Stimulated activated CD4-positive, alpha-beta T cell treated with anti-CD3 and anti-CD28 coated beads, Interleukin-2, amount 100 ng/mL, for 48 hours (primary cell): Measurements from ENCODE around the gene RNFT2.
A peak's percentile ranks its signal among the peaks of the same experiment; 100 is the strongest.
"Not testable (repeated sequence)": the region's sequence is repeated elsewhere in the genome, so short reads cannot be mapped to it uniquely, and the experiment has no call there.

Source experiments
- DNase-seq, 2 donors: peaks; one replicate each; pipeline ENCODE4 v3.0.0-alpha.2; 2020

RNFT2 gene

DNA sequence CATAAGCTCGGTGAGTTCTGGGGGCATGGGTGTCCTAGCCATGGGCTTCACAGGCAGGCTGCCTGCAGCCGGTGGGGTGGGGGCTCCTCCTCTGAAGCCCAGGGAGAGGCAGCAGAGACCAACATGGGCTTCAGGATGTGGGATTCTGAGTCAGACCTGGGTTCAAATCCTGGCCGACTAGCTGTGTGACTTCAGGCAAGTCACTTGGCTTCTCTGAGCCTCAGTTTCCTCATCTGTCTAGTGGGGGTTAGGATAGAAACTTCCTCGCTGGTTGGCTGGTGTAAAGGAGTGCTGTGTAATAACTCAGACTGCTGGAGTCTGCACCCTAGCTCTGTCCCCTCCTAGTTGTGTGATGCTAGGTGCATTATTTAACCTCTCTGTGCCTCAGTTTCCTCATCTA lies 12.2 kb downstream of the RNFT2 start:
- no peak for DNase-seq

DNA sequence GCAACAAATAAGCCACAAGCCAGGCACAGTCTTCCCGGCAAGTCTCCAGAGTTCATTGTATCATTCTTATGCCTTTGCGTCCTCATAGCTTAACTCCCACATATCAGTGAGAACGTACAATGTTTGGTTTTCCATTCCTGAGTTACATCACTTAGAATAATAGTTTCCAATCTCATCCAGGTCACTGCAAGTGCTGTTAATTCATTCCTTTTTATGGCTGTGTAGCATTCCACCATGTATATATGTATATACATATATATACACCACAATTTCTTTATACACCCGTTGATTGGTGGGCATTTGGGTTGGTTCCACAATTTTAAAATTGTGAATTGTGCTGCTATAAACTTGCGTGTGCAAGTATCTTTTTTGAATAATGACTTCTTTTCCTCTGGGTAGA lies 16.0 kb downstream of the RNFT2 start:
- DNase-seq, result not testable (repeated sequence)

DNA sequence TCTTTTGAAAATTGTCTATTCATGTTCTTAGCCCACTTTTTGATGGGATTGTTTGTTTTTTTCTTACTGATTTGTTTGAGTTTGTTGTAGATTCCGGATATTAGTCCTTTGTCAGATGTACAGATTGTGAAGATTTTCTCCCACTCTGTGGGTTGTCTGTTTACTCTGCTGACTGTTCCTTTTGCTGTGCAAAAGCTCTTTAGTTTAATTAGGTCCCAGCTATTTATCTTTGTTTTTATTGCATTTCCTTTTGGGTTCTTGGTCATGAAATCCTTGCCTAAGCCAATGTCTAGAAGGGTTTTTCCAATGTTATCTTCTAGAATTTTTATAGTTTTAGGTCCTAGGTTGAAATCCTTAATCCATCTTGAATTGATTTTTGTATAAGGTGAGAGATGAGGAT lies 16.7 kb downstream of the RNFT2 start:
- DNase-seq, result not testable (repeated sequence)

DNA sequence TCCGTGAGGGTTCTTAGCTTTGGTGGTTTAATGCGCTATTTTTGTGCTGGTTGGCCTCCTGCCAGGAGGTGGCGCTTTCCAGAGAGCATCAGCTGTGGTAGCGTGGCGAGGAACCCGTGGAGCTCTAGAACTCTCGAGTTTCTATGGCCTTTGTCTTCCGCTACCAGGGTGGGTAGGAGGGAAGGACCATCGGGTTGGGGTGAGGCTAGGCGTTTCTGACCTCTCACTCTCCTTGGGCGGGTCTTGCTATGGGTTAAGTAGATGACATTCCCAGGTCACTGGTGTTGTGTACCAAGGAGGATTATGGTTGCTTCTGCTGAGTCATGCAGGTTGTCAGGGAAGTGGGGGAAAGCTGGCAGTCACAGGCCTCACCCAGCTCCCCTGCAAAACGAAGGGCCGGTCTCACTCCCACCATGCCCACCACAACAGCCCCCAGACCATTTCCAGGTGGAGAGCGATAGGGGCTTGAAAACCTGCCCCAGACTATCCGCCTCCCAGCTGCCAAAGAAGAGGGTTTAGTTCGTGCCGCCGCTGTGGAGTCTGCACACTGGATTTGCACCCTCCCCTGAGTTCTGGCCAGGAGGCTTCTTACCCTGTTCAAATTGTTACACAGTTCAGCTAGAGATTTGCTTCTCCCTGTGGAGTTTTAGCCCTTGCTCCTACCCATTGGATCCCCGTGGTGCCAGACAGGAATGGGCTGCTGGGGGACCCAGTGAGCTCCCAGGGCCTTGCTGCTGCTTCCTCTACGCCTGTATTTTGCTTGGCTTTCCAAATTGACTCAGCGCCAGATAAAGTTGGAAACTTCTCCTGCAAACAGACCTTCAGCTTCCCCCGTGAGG lies 21.9 kb downstream of the RNFT2 start:
- peak in 1 of 2 donors; percentile 19 for DNase-seq

DNA sequence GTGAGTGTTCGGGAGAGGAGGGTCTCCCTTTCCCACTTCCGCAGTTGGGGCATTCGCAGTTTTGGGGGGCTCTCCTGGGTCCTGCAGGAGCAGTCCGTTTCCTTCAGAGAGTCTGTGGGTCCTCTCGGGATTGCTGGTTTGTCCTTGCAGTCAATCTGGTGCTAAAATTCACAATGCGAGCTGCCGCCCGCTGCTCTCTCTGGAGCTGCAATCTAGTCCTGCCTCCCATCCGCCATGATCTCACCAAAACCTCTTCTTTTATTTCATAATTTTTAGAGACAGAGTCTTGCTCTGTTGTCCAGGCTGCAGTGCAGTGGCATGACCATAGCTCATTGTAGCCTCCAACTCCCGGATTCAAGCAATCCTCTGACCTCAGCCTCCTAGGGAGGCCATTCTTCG lies 22.5 kb downstream of the RNFT2 start:
- no peak for DNase-seq

DNA sequence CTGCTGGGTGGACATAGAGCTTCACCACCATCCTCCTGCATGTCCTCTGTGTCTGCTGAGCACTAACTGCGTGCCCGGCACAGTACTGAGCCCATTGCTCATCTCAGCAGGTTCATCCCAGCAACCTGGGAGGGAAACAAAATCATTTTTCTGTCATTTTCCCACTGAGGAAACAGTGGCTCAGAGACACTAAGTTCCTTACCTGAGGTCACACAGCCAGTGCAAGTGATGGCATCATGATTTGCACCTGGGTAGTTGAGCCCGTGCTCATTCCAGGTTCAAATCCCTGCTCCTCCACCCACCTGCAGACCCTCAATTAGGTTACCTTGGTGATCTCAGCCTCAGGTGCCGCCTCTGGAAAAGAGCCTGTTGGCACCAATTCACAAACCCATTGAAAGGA lies 23.4 kb downstream of the RNFT2 start:
- DNase-seq, result no peak

DNA sequence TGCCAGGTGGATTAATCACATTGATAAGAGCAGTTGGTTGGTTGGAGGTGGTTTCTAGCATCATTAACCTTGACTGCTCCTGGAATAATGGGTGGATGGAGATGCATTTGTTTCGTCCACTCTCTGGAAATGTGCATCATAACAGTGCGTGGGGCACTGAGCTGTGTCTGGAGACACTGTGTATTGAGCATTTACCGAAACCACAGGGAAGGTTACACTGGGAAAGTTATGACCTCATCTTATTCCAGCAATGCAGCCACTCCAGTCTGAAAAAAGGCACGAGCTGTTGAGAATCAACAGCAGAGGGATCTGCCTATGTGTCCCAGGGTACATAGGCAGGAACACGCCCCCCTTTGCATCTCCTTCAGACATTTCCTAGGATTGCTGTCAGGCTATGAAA lies 27.2 kb downstream of the RNFT2 start:
- DNase-seq, result no peak

DNA sequence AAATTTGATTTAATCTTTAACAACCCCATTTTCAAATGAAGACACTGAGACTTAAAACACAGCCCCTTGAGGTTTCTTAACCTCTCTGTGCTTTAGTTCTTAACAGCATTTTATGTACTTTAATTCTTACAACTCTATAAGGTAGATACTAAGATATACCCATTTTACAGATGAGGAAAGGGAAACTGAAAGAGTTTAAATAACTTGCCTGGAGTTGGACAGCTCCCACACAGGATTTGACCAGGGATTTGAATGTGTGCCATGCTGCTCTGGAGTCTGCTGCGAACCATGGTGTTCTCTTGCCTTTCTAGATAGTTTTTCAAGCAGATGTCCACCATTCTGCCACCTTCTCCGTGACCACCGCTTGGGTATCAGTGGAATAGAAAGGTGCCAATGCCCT lies 28.2 kb downstream of the RNFT2 start:
- no peak for DNase-seq

DNA sequence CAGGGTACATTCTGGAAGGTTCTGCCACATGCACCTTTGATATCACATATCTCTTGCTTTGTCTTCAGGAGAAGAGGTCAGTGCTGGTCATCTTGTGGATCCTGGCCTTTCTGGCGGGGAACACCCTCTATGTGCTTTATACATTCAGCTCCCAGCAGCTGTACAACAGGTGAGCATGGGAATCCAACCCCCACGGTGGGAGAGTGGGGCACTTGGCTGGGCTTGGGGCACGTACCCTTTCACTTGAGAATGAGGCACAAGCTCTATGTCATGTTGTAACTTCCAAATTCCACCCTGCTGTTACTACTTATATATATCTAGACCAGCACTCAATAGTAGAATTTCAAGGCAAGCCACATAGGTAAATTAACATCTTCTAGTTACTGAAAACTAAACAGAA lies 28.6 kb downstream of the RNFT2 start:
- DNase-seq, result no peak

DNA sequence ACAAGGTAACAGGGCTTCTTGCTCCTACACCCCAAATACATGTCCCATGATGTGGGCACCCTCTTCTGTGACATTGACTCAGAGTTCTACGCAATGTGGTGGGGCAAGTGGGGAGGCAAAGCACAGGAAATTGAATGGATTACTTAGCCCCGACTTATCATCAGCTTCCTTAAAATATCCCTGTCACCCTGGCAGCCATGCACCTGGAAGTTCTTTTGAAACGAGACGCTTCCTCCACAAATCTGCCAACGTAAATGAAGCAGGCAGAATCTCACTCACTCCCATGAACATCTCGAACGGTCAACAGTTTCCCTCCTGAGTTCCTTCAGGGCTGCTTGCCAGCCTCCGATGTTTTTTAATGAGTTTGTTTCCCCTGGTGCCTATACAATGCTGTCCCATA lies 33.5 kb downstream of the RNFT2 start:
- DNase-seq, result no peak

DNA sequence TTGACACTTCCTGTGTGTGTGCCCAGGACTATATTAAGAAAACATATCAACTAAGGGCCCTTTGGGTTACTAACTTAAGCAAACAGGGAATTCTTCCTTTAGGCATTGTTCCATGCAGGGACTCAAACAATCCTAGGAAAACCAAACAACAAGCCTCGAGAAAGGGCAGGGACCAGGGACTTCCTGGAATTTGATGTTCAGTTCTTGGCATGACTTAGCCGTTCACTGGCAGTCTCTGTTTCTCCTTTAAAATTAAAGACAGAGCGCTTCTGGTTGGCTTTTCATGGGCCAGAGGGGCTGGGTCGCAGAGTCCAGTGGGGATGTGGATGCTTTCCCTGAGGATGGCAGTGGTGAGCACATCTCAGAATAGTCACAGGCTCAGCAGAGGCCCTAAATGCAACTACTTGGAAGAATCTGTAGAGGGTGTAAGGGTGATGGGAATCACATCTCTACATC lies 35.2 kb downstream of the RNFT2 start:
- DNase-seq, result no peak

DNA sequence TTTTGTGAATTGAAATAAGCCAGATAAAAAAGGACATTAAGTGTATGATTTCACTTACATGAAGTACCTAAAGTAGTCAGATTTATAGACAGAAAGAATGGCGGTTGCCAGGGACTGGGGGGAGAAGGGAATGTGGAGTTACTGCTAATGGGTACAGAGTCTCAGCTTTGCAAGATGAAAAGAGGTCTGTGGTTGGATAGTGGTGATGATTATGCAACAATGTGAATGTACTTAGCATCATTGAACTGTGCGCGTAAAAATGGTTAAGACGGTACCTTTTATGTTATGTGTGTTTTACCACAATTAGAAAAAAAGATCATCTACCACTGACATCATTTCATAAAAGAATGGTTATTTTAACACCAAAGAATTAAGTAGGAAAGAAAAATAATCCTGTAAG lies 35.9 kb downstream of the RNFT2 start:
- DNase-seq, result no peak

DNA sequence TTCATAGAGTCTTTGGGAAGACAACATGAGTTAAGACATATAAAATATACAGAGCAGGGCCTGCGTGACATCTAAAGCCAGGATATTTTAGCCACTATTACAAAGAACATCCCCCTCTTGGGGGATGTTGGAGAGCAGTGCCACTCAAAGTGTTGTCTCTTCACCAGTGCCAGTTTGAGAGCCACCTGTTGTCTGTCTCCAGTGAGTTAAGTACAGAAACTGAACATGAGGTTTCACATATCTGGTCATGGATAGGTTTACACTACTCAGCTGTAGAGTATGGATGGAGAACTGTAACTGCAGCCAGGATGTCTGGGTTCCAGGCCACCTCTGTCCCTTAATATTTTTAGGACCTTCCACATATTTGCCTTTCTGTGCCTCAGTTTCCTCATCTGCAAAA lies 39.1 kb downstream of the RNFT2 start:
- DNase-seq, result no peak

DNA sequence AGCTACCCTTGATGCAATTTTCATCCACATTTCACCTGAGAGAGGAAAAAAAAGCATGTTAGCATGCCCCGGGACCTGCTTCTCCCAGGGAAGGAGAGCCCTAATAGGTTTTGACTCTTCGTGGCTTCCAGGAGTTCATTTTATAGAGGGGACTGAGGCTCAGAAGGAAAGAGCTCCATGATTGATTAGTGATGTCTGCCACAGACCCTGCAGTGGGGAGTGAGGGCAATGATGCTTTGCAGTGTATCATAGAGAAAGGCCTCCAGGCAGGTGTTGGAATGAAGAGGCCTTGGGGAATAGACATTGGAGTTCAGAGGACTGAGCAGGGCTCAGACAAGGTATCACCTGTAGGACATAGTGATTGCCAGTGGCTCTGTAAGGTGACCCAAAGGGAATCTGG lies 41.5 kb downstream of the RNFT2 start:
- no peak for DNase-seq

DNA sequence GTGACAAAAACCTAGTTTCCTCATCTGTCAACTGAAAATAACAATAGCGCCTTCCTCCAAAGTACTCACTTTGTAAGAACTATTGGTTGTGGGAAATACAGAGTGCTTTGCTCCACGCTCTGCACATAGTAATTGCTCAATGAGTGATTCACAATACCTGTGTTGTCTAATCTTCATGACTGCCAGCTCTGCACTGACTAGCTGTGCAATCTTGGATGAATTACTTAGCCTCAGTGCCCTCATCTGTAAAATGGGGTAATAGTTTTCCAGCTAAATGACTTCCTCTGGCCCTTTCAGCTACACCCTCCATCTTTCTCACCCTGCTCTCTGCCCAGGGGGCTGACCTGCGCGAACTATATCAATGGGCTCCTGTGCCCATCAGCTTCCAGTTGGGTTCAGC lies 42.8 kb downstream of the RNFT2 start:
- DNase-seq, result no peak

DNA sequence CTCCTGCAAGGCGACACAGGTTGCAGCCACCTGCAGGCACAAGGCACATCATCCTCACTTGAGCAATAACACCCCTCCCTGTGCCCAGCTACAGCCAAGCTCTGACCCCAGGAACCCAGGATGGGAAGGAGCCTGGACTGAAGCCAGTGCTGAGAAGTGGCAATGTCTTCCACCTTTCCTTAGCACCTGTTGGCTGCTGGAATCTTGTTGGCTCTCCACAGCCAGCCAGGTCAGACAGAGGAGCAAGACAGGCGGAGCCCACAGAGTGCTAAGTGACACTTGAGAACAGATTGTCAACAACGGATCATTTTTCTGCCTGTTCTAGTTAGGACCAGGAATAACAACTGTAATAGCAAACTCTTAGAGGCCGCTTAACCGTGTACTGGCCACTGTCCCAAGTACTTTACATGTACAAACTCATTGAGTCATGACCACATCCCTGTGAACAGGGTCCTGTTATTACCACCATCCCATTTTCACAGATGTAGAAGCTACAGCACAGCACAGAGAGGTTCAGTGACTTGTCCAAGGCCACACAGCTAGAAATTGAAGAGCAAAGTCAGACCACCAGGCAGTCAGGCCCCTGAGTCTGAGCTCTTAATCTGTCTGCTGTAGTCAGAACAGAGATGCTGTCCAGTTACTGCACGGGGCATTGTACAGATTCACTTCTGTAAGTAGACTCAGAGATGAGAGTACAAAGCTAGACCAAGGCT lies 45.6 kb downstream of the RNFT2 start:
- DNase-seq, result no peak

DNA sequence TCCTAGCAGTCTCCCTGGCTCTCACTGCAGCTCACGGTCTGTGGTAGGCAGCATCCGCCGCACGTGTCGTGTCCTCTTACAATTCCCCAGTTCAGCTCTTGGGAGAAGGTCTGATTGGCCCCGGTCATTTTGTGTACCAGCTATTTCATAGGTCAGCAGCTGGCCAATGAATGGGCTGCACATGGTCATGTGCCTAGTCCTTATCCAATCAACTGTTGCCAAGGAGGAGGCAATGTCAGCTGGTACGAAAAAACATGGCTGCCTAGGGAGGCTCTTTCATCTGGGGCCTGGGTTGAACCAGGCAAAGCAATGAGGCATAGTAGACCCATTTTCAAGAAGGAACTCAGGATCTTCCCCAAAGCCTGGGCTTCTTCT lies 46.1 kb downstream of the RNFT2 start:
- no peak for DNase-seq

DNA sequence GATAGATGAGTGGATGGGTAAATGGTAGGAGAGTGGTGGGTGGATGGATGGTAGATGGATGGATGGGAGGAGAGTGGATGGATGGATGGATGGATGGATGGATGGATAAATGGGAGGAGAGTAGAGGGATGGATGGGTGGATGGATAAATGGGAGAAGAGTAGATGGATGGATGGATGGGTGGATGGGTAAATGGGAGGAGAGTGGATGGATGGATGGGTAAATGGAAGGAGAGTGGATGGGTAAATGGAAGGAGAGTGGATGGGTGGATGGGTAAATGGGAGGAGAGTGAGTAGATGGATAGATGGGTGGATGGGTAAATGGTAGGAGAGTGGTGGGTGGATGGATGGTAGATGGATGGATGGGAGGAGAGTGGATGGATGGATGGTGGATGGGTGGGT lies 51.4 kb downstream of the RNFT2 start:
- not testable (repeated sequence) for DNase-seq

DNA sequence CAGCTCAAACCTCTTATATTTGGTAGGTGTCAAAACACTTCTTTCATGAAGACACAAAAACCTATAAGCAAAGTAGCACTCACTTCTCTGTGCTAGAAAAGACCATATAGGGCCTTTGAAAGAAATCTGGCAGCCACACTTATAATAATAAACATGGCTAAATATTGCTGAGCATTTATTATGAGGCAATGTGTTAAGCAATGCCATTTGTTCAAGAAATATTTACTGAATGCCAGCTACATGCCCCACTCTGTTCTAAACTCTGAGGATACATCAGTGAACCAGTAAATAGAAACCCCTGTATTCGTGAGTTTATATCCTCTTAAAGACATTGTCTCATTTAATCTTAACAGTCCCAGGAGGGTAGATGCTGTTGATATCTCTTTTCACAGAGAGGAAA lies 52.0 kb downstream of the RNFT2 start:
- DNase-seq, result no peak

DNA sequence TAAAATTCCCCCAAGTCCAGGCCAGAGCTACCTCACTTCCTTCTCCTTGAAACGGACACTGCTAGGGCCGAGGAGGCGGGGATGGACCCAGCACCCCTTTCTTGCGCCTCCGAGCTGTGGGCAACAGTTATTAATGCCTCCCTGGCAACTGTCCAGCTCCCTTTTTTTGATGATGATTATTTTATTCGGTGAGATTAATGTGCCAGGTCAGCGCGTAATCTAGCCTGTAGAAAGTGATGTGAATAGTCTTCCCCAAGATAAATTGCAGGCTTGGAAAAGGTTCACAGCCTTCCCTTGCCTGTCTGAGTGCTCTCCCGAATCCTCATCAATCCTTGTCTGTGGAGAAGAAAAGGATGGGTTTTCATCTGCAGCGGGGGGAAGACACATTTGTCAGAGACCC lies 54.3 kb downstream of the RNFT2 start:
- no peak for DNase-seq

DNA sequence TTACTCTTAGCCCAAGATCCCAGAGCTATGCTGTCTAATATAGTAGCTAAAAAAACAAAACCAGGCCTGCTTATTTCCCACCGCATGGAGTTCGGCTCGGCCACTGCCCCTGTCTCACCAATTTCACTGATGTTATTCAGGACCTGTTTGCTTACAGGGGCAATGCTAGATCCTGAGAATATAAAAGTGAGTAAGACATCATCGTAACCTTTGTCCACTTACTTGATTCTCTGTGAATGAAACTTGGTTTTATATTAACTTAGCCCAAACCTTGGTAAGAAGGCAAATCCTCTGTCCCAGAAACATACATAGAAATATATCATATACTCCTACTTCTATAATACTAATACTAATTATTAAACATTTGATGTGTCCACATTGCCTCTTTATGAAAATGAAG lies 56.6 kb downstream of the RNFT2 start:
- no peak for DNase-seq

DNA sequence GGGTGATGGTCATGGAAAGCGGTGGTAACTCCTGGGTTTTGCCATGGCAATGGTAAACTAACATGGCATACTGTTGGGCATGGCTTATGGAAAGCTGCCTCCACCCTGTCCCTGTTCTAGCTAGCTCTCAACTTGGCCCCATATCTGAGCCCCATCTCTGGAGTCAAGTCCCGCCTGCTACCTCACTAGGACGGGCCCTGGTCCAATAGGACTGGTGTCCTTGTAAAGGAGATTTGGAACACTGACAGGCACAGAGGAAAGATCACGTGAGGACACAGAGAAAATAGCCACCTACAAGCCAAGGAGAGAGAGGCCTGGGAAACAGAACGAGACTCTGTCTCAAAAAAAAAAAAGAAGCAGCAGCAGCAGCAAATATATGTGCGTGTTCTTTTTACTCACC lies 59.8 kb downstream of the RNFT2 start:
- DNase-seq, result no peak

DNA sequence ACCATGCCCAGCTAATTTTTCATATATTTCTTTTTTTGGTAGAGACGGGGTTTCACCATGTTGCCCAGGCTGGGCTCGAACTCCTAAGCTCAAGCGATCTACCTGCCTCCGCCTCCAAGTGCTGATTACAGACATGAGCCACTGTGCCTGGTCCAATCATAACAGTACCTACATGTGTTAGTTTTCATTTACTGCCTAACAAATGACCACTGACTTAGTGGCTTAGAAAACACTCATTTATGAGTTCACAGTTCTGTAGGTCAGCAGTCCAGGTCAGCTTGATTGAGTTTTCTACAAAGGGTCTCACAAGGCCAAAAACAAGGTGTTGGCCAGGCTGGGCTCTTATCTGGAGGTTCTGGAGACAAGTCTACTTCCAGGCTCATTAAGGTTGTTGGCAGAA lies 60.6 kb downstream of the RNFT2 start:
- DNase-seq, result no peak

DNA sequence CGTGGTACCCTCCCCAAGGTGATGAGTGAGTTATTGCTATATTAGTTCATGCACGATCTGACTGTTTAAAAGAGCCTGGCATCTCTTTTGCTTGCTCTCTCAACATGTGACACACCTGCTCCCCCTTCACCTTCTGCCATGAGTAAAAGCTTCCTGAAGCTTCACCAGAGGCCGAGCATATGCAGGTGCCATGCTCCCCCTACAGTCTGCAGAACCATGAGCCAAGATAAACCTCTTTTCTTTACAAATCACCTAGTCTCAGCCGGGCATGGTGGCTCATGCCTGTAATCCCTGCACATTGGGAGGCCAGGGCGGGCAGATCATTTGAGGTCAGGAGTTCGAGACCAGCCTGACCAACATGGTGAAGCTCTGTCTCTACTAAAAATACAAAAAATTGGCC lies 61.8 kb downstream of the RNFT2 start:
- no peak for DNase-seq

DNA sequence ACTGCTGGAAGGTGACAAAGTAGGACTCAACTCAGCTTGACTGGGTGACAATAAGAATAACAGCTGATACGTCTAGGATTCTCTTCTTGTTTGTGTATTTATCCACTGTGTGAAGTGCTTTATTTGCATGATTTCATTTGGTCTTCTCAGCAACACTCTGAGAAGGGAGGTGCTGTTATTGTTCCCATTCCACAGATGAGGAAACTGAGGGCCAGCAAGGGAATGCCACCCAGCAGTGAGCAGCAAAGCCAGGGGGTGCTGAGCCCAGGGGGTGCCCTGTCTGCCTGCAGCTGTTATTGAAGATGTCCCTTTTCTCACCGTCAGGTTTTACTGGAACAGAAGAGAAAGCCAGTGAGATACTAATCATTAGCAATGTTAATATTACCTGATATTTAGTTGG lies 62.8 kb downstream of the RNFT2 start:
- DNase-seq, result no peak
